Measurements from ENCODE around the gene BTN1A1. TPM values are rescaled to one million over a fixed set of nuclear protein-coding genes. Genes with fewer than 3 reads are reported as not detected.
A peak's percentile ranks its signal among the peaks of the same experiment; 100 is the strongest.

The BTN1A1 gene
- polyA plus RNA-seq, 2 of the 4 experiments (the other 2 are of a cell fraction): not detected

DNA sequence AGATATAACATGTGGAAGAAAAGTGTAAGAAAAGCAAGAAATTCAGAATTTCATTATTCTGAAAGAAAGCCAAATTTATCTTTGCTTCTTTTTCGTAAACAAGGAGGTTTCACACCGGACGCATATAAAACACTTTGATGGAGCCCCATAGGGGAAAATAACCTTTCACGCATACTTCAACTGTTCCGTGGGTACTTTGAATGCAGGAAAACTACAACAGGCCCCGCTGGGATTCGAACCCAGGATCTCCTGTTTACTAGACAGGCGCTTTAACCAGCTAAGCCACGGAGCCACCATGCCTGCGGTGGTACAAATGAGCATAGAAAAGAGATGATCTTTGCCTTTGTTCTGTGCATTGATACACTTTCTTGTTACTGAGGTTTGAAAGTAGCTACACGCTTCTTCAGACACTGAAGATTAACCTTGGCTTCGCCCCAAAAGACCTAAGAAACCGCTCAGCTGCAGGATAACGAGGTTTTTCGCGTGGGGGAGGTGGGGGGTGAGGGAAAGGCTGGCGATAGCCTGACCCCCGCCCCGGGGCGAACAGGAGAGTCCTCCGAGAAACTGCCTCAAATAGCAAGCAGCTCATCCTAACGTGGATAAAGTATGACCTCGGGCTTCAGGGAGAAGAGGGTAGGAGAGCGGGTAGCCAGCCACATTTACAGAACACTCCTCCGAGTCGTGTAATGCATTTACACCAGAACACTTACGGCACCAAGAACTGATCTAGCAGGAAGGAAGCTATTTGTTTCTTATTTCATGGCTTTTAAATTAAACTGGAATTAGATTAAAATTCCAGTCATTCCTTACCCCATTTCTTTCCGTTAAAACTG lies 32.8 kb downstream of the BTN1A1 start (continued):
- TF ChIP-seq MAZ (IDR thresholded peaks at IDR 0.05; ENCODE audit: borderline replicate concordance, low read depth, low read length) (no peak), POLR2A (IDR thresholded peaks at IDR 0.05; ENCODE audit: low read length) (no peak), CBX2 (IDR thresholded peaks at IDR 0.05; ENCODE audit: borderline replicate concordance, low read depth) (no peak), RNF2 (IDR thresholded peaks at IDR 0.05; ENCODE audit: borderline replicate concordance, low read depth) (no peak), SREBF2 (IDR thresholded peaks at IDR 0.05) (peak; percentile 71), EP300 (IDR thresholded peaks at IDR 0.05) (no peak), CHD4 (IDR thresholded peaks at IDR 0.05; ENCODE audit: borderline replicate concordance) (no peak), HOXB13 (CRISPR knock-in tag; IDR thresholded peaks at IDR 0.05; ENCODE audit: low read depth) (no peak), CEBPB (IDR thresholded peaks at IDR 0.05) (no peak), PHF8 (IDR thresholded peaks at IDR 0.05; ENCODE audit: borderline replicate concordance, low read depth) (no peak), HOXB5 (CRISPR knock-in tag; IDR thresholded peaks at IDR 0.05) (no peak), EHF (CRISPR knock-in tag; IDR thresholded peaks at IDR 0.05) (no peak), FOXS1 (CRISPR knock-in tag; IDR thresholded peaks at IDR 0.05) (no peak), CBX8 (IDR thresholded peaks at IDR 0.05) (no peak), CTCF (IDR thresholded peaks at IDR 0.05) (no peak), ELK1 (IDR thresholded peaks at IDR 0.05; ENCODE audit: low read depth, low read length) (no peak), KDM5A (IDR thresholded peaks at IDR 0.05) (no peak), PBX3 (IDR thresholded peaks at IDR 0.05) (no peak), NFE2L2 (conservative IDR thresholded peaks at IDR 0.05; ENCODE audit: low read length) (no peak), KDM1A (IDR thresholded peaks at IDR 0.05; ENCODE audit: low read depth) (no peak), MAFK (IDR thresholded peaks at IDR 0.05; ENCODE audit: partially characterized antibody) (no peak), EHMT2 (IDR thresholded peaks at IDR 0.05; ENCODE audit: low read depth) (no peak), NR3C1 (IDR thresholded peaks at IDR 0.05) (no peak), JUN (IDR thresholded peaks at IDR 0.05) (peak in 1 of 2 experiments; percentile 39; a peak in 1 of 5 replicates), HOXA7 (CRISPR knock-in tag; IDR thresholded peaks at IDR 0.05) (no peak), RARB (CRISPR knock-in tag; IDR thresholded peaks at IDR 0.05) (no peak), FOSB (CRISPR knock-in tag; IDR thresholded peaks at IDR 0.05) (no peak)
- TF ChIP-seq, protein P1, sequence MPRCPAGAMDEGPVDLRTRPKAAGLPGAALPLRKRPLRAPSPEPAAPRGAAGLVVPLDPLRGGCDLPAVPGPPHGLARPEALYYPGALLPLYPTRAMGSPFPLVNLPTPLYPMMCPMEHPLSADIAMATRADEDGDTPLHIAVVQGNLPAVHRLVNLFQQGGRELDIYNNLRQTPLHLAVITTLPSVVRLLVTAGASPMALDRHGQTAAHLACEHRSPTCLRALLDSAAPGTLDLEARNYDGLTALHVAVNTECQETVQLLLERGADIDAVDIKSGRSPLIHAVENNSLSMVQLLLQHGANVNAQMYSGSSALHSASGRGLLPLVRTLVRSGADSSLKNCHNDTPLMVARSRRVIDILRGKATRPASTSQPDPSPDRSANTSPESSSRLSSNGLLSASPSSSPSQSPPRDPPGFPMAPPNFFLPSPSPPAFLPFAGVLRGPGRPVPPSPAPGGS (IDR thresholded peaks at IDR 0.05): 0 out of 3 replicates have a peak, but pooled peaks have one; percentile 23
- TF ChIP-seq, protein P2, sequence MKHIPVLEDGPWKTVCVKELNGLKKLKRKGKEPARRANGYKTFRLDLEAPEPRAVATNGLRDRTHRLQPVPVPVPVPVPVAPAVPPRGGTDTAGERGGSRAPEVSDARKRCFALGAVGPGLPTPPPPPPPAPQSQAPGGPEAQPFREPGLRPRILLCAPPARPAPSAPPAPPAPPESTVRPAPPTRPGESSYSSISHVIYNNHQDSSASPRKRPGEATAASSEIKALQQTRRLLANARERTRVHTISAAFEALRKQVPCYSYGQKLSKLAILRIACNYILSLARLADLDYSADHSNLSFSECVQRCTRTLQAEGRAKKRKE (CRISPR knock-in tag; IDR thresholded peaks at IDR 0.05; ENCODE audit: low read depth): no peak
- TF ChIP-seq, protein P3, sequence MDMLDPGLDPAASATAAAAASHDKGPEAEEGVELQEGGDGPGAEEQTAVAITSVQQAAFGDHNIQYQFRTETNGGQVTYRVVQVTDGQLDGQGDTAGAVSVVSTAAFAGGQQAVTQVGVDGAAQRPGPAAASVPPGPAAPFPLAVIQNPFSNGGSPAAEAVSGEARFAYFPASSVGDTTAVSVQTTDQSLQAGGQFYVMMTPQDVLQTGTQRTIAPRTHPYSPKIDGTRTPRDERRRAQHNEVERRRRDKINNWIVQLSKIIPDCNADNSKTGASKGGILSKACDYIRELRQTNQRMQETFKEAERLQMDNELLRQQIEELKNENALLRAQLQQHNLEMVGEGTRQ (IDR thresholded peaks at IDR 0.05): no peak
- TF ChIP-seq, protein P4, sequence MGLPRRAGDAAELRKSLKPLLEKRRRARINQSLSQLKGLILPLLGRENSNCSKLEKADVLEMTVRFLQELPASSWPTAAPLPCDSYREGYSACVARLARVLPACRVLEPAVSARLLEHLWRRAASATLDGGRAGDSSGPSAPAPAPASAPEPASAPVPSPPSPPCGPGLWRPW (IDR thresholded peaks at IDR 0.05): no peak
- TF ChIP-seq, protein P5, sequence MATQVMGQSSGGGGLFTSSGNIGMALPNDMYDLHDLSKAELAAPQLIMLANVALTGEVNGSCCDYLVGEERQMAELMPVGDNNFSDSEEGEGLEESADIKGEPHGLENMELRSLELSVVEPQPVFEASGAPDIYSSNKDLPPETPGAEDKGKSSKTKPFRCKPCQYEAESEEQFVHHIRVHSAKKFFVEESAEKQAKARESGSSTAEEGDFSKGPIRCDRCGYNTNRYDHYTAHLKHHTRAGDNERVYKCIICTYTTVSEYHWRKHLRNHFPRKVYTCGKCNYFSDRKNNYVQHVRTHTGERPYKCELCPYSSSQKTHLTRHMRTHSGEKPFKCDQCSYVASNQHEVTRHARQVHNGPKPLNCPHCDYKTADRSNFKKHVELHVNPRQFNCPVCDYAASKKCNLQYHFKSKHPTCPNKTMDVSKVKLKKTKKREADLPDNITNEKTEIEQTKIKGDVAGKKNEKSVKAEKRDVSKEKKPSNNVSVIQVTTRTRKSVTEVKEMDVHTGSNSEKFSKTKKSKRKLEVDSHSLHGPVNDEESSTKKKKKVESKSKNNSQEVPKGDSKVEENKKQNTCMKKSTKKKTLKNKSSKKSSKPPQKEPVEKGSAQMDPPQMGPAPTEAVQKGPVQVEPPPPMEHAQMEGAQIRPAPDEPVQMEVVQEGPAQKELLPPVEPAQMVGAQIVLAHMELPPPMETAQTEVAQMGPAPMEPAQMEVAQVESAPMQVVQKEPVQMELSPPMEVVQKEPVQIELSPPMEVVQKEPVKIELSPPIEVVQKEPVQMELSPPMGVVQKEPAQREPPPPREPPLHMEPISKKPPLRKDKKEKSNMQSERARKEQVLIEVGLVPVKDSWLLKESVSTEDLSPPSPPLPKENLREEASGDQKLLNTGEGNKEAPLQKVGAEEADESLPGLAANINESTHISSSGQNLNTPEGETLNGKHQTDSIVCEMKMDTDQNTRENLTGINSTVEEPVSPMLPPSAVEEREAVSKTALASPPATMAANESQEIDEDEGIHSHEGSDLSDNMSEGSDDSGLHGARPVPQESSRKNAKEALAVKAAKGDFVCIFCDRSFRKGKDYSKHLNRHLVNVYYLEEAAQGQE (IDR thresholded peaks at IDR 0.05): no peak
